Liver (tissue), 3 donors: ENCODE results near the gene RUNX1.

Source experiments
- ATF3 ChIP-seq: IDR thresholded peaks from 2 replicates; pipeline ENCODE4 v1.6.1; 2016; ENCODE audit warnings: antibody characterized with exemption
- CTCF ChIP-seq: fragments of 150-350 bp; IDR thresholded peaks from 2 replicates; pipeline ENCODE4 v1.5.1; 2017; ENCODE audit warnings: improper control_type of control experiment, low read depth, low read length; ENCODE audit not compliant: missing input control
- FOXA2 ChIP-seq: IDR thresholded peaks from 2 replicates; pipeline ENCODE4 v1.6.1; 2016; ENCODE audit warnings: antibody characterized with exemption
- GABPA ChIP-seq, 2 donors: IDR thresholded peaks in 1 of 2; conservative IDR thresholded peaks in 1 of 2; 2 replicates each; pipeline ENCODE4 v1.6.1; 2016; ENCODE audit warnings: antibody characterized with exemption in 2 of 2, mild to moderate bottlenecking in 1 of 2, moderate library complexity in 1 of 2
- HNF4A ChIP-seq, 2 donors: conservative IDR thresholded peaks; 2 replicates each; pipeline ENCODE4 v1.6.1; 2016; ENCODE audit warnings: antibody characterized with exemption in 2 of 2, mild to moderate bottlenecking in 2 of 2
- MAX ChIP-seq: IDR thresholded peaks from 2 replicates; pipeline ENCODE4 v1.6.1; 2016; ENCODE audit warnings: antibody characterized with exemption
- NR2F2 ChIP-seq: IDR thresholded peaks from 2 replicates; pipeline ENCODE4 v1.6.1; 2016; ENCODE audit warnings: antibody characterized with exemption
- RAD21 ChIP-seq, 2 donors: IDR thresholded peaks; 2 replicates each; pipeline ENCODE4 v1.6.1; 2016; ENCODE audit warnings: antibody characterized with exemption in 2 of 2, mild to moderate bottlenecking in 2 of 2
- REST ChIP-seq: IDR thresholded peaks from 2 replicates; pipeline ENCODE4 v1.6.1; 2016; ENCODE audit warnings: antibody characterized with exemption, mild to moderate bottlenecking
- SP1 ChIP-seq: IDR thresholded peaks from 2 replicates; pipeline ENCODE4 v1.6.1; 2018; ENCODE audit warnings: antibody characterized with exemption, mild to moderate bottlenecking
- TF ChIP-seq, protein P1 (sequence below): IDR thresholded peaks from 2 replicates; pipeline ENCODE4 v1.6.1; 2016; ENCODE audit warnings: antibody characterized with exemption
- donor health status: healthy.
- donor health status: healthy.

- TF ChIP-seq CTCF (peak; percentile 1), SP1 (no peak), GABPA (IDR thresholded peaks at IDR 0.05 in 1 of 2, conservative IDR thresholded peaks at IDR 0.05 in 1 of 2) (no peak), REST (peak; percentile 54), NR2F2 (no peak), RAD21 (IDR thresholded peaks at IDR 0.05) (no peak), HNF4A (conservative IDR thresholded peaks at IDR 0.05) (peak in 1 of 2 donors; percentile 22), FOXA2 (no peak), MAX (no peak), ATF3 (no peak)
- TF ChIP-seq, protein P1, sequence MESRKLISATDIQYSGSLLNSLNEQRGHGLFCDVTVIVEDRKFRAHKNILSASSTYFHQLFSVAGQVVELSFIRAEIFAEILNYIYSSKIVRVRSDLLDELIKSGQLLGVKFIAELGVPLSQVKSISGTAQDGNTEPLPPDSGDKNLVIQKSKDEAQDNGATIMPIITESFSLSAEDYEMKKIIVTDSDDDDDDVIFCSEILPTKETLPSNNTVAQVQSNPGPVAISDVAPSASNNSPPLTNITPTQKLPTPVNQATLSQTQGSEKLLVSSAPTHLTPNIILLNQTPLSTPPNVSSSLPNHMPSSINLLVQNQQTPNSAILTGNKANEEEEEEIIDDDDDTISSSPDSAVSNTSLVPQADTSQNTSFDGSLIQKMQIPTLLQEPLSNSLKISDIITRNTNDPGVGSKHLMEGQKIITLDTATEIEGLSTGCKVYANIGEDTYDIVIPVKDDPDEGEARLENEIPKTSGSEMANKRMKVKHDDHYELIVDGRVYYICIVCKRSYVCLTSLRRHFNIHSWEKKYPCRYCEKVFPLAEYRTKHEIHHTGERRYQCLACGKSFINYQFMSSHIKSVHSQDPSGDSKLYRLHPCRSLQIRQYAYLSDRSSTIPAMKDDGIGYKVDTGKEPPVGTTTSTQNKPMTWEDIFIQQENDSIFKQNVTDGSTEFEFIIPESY = no peak
These were observed 160.4 kb downstream of the RUNX1 start for GRCh38 chr21:34888569-34889319.
